ENCODE data around the gene EGFR.

The EGFR gene

GRCh38 chr7:55006499-55006898, 12.3 kb upstream of the EGFR start:
- no peaks in the 10 kb centered on the region for H3K36me3 ChIP-seq (ENCODE audit: insufficient read depth, low read length)
- H3K79me2 ChIP-seq (ENCODE audit: insufficient read depth, low read length) = no peaks in the 10 kb centered on the region
- H3K9me3 ChIP-seq (ENCODE audit: insufficient read depth, low read depth, low read length) = peaks cover 4% of the 10 kb centered on the region; the same call in 1 of the 2 replicates
- H3F3A ChIP-seq (ENCODE audit: low read depth) = no peaks in the 10 kb centered on the region
- no peaks in the 10 kb centered on the region for H3K4me1 ChIP-seq (ENCODE audit: insufficient read depth, low read length, poor library complexity, severe bottlenecking)
- H3K4me3 ChIP-seq (ENCODE audit: low read length, poor library complexity, severe bottlenecking) = no peak overlapping the region
- H3K9ac ChIP-seq (ENCODE audit: low read depth, low read length, poor library complexity, severe bottlenecking) = no peak overlapping the region
- H2AFZ ChIP-seq (ENCODE audit: low read length) = no peak overlapping the region
- H3K4me2 ChIP-seq (ENCODE audit: low read depth, low read length, poor library complexity, severe bottlenecking) = no peak overlapping the region
- no peaks in the 10 kb centered on the region for H3K27me3 ChIP-seq (ENCODE audit: insufficient read depth, low read length, poor library complexity, severe bottlenecking)
- no peaks in the 10 kb centered on the region for H4K20me1 ChIP-seq (ENCODE audit: insufficient read depth, low read length, poor library complexity, severe bottlenecking)
- H3K9me2 ChIP-seq (replicated peaks; ENCODE audit: low read depth, low read length) = no peaks in the 10 kb centered on the region
- TF ChIP-seq CTCF (conservative IDR thresholded peaks at IDR 0.05; ENCODE audit: low read length) (no peak), EZH2phosphoT487 (IDR thresholded peaks at IDR 0.05; ENCODE audit: borderline replicate concordance) (no peak)

GRCh38 chr7:55013851-55014250, 5.0 kb upstream of the EGFR start:
- H3K27me3 ChIP-seq (ENCODE audit: insufficient read depth, low read length, poor library complexity, severe bottlenecking) = no peaks in the 10 kb centered on the region
- no peak overlapping the region for H2AFZ ChIP-seq (ENCODE audit: low read length)
- H3K4me3 ChIP-seq (ENCODE audit: low read length, poor library complexity, severe bottlenecking) = no peak overlapping the region
- TF ChIP-seq EZH2phosphoT487 (IDR thresholded peaks at IDR 0.05; ENCODE audit: borderline replicate concordance) (no peak), CTCF (conservative IDR thresholded peaks at IDR 0.05; ENCODE audit: low read length) (no peak)
- H3K4me1 ChIP-seq (ENCODE audit: insufficient read depth, low read length, poor library complexity, severe bottlenecking) = no peaks in the 10 kb centered on the region
- no peak overlapping the region for H3K9ac ChIP-seq (ENCODE audit: low read depth, low read length, poor library complexity, severe bottlenecking)
- no peaks in the 10 kb centered on the region for H3K79me2 ChIP-seq (ENCODE audit: insufficient read depth, low read length)
- no peak overlapping the region for H3K4me2 ChIP-seq (ENCODE audit: low read depth, low read length, poor library complexity, severe bottlenecking)
- no peaks in the 10 kb centered on the region for H4K20me1 ChIP-seq (ENCODE audit: insufficient read depth, low read length, poor library complexity, severe bottlenecking)
- no peaks in the 10 kb centered on the region for H3K9me2 ChIP-seq (replicated peaks; ENCODE audit: low read depth, low read length)
- no peaks in the 10 kb centered on the region for H3K9me3 ChIP-seq (ENCODE audit: insufficient read depth, low read depth, low read length)
- H3F3A ChIP-seq (ENCODE audit: low read depth) = no peaks in the 10 kb centered on the region
- no peaks in the 10 kb centered on the region for H3K36me3 ChIP-seq (ENCODE audit: insufficient read depth, low read length)

GRCh38 chr7:55016061-55016745, 2.6 kb upstream of the EGFR start:
- Histone ChIP-seq H3K9ac (ENCODE audit: low read depth, low read length, poor library complexity, severe bottlenecking) (no peak overlapping the region), H4K20me1 (ENCODE audit: insufficient read depth, low read length, poor library complexity, severe bottlenecking) (no peaks in the 10 kb centered on the region), H3K4me2 (ENCODE audit: low read depth, low read length, poor library complexity, severe bottlenecking) (no peak overlapping the region), H3K9me2 (replicated peaks; ENCODE audit: low read depth, low read length) (no peaks in the 10 kb centered on the region), H3F3A (ENCODE audit: low read depth) (no peaks in the 10 kb centered on the region), H3K36me3 (ENCODE audit: insufficient read depth, low read length) (no peaks in the 10 kb centered on the region), H3K4me1 (ENCODE audit: insufficient read depth, low read length, poor library complexity, severe bottlenecking) (no peaks in the 10 kb centered on the region), H3K27me3 (ENCODE audit: insufficient read depth, low read length, poor library complexity, severe bottlenecking) (no peaks in the 10 kb centered on the region), H3K79me2 (ENCODE audit: insufficient read depth, low read length) (no peaks in the 10 kb centered on the region), H2AFZ (ENCODE audit: low read length) (no peak overlapping the region), H3K4me3 (ENCODE audit: low read length, poor library complexity, severe bottlenecking) (no peak overlapping the region), H3K9me3 (ENCODE audit: insufficient read depth, low read depth, low read length) (no peaks in the 10 kb centered on the region; the same call in 1 of the 2 replicates)
- TF ChIP-seq EZH2phosphoT487 (IDR thresholded peaks at IDR 0.05; ENCODE audit: borderline replicate concordance) (no peak), CTCF (conservative IDR thresholded peaks at IDR 0.05; ENCODE audit: low read length) (no peak)

Data from Loucy (cell line).